Karpas-422 (cell line): ENCODE measurements around the gene PTCH1. TPM values are rescaled to one million over a fixed set of nuclear protein-coding genes. Genes with fewer than 3 reads are reported as not detected.

Experiments
- DNase-seq: peaks from one replicate; pipeline ENCODE4 v3.0.0-alpha.2; 2015
- H2AFZ ChIP-seq: fragments of 200-600 bp; sonication (generic); 2 replicates; pipeline ENCODE4 v1.6.1; 2014; ENCODE audit warnings: antibody characterized with exemption, low read length, mixed read lengths
- H3K27ac ChIP-seq: fragments of 200-600 bp; sonication (generic); 2 replicates; pipeline ENCODE4 v1.5.1; 2014; ENCODE audit warnings: mild to moderate bottlenecking, low read length, moderate library complexity
- H3K27me3 ChIP-seq: fragments of 200-600 bp; sonication (generic); 2 replicates; pipeline ENCODE4 v1.6.1; 2014; ENCODE audit warnings: low read length, mixed read lengths
- H3K36me3 ChIP-seq: fragments of 200-600 bp; sonication (generic); 2 replicates; pipeline ENCODE4 v1.6.1; 2014; ENCODE audit warnings: low read length, mixed read lengths; ENCODE audit not compliant: insufficient read depth
- H3K4me1 ChIP-seq: fragments of 200-600 bp; sonication (generic); 2 replicates; pipeline ENCODE4 v1.6.1; 2014; ENCODE audit warnings: mild to moderate bottlenecking, low read length, mixed read lengths
- H3K4me2 ChIP-seq: fragments of 200-600 bp; sonication (generic); 2 replicates; pipeline ENCODE4 v1.6.1; 2014; ENCODE audit warnings: low read length, low read depth, mild to moderate bottlenecking; ENCODE audit not compliant: poor library complexity, severe bottlenecking
- H3K4me3 ChIP-seq: fragments of 200-600 bp; sonication (generic); 2 replicates; pipeline ENCODE4 v1.5.1; 2014; ENCODE audit warnings: mild to moderate bottlenecking, antibody characterized with exemption, low read length, mixed read lengths
- H3K79me2 ChIP-seq: fragments of 200-600 bp; sonication (generic); 2 replicates; pipeline ENCODE4 v1.6.1; 2014; ENCODE audit warnings: mild to moderate bottlenecking, low read length, mixed read lengths
- H3K9ac ChIP-seq: fragments of 200-600 bp; sonication (generic); 2 replicates; pipeline ENCODE4 v1.6.0; 2014; ENCODE audit warnings: low read length
- H3K9me2 ChIP-seq: fragments of 200-600 bp; sonication (generic), shearing (Covaris generic); replicated peaks from 2 replicates; pipeline ENCODE4 v1.6.0; 2014; ENCODE audit warnings: mild to moderate bottlenecking, low read length, moderate library complexity; ENCODE audit not compliant: insufficient read depth
- H3K9me3 ChIP-seq: fragments of 300-700, 200-600 bp; sonication (generic); 2 replicates; pipeline ENCODE4 v1.6.1; 2014; ENCODE audit warnings: low read length, mixed read lengths
- H4K20me1 ChIP-seq: fragments of 200-600 bp; sonication (generic); 2 replicates; pipeline ENCODE4 v1.6.1; 2014; ENCODE audit warnings: mild to moderate bottlenecking, antibody characterized with exemption, low read length, low read depth; ENCODE audit not compliant: insufficient read depth
- small RNA-seq: library from RNA; depleted of rRNA; stranded (forward); fragments of <200 nt; gene quantifications from one replicate; pipeline ENCODE3, GENCODE V24; 2014
- total RNA-seq: library from RNA; depleted of rRNA; stranded (reverse); fragments of >200 nt; shearing (Covaris generic); gene quantifications from 2 replicates; pipeline ENCODE4 v1.2.3, GENCODE V29; 2014; ENCODE audit warnings: low replicate concordance; rRNA removed

PTCH1 gene
- total RNA-seq, 1 experiment from 2014 or later: 12.4 TPM

DNA sequence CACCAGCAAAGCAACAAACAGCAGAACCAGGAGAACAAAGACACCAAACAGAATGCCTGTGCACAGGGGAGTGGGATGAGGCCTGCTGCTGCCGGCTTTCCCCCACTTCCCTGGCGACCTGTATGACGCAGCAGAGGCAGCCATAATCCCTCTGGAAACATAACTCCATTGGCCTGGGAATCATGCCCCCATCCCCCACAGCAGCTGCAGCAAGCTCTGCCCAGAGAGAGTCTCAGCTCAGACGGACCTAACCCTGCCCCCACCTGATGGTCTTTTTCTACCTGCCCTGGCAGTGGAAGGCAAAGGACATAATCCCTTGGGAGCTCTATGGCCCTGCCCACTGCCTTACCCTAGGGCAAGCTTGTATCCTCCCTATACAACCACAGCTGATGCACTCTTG lies 117.5 kb downstream of the PTCH1 start:
- Histone ChIP-seq H4K20me1 (no peaks in the 10 kb centered on the region), H3K4me3 (no peak overlapping the region), H3K9me3 (no peaks in the 10 kb centered on the region), H3K4me2 (no peak overlapping the region), H3K79me2 (no peaks in the 10 kb centered on the region), H3K27ac (no peak overlapping the region), H3K4me1 (no peaks in the 10 kb centered on the region), H2AFZ (no peak overlapping the region), H3K36me3 (no peaks in the 10 kb centered on the region), H3K27me3 (no peaks in the 10 kb centered on the region), H3K9me2 (no peaks in the 10 kb centered on the region), H3K9ac (no peak overlapping the region)
- no peak for DNase-seq

Small RNAs within 50 kb of the gene (small RNA-seq; reads per million reads assigned to genes)
- not detected for gene MT1P1

Other genes starting within 250 kb of the PTCH1 start
- gene FANCC, start 199.3 kb downstream of the PTCH1 start, total RNA-seq: 3.1 and 14.0 TPM in 2 replicates